ENCODE data around the gene ZNF611. TPM values are rescaled to one million over a fixed set of nuclear protein-coding genes. Genes with fewer than 3 reads are reported as not detected.
"Not testable (repeated sequence)": the region's sequence is repeated elsewhere in the genome, so short reads cannot be mapped to it uniquely, and the experiment has no call there.

Gene ZNF611
- polyA plus RNA-seq, 2 of the 4 experiments (the other 2 are of a cell fraction): 4.1 to 5.6 TPM

GRCh38 chr19:52685811-52686210 lies 49.0 kb downstream of the ZNF611 start:
- CTCF ChIA-PET: interaction anchor here (1.1 kb wide), 1 partner anchor 11 kb away, joined by 3 read pairs; no protein-coding TSS in a partner anchor
- Histone ChIP-seq H3K9me3 (peaks cover 25% of the 10 kb centered on the region), H3K4me2 (no peak overlapping the region), H3K4me1 (no peaks in the 10 kb centered on the region), H3K4me3 (no peak overlapping the region), H3K27ac (no peak overlapping the region)
- no peak for ATAC-seq
- DNase-seq (ENCODE audit: low read depth in 1 of 2, low spot score in 1 of 2): no peak
- POLR2A ChIA-PET: no interaction called here
- FAIRE-seq: no peak
- 34% methylated on average over 1 of the region's 1 CpG for WGBS (ENCODE audit: missing lambda C conversion rate)
- no peak for TF ChIP-seq JUN (IDR thresholded peaks at IDR 0.05)
- TF ChIP-seq MAZ (IDR thresholded peaks at IDR 0.05; ENCODE audit: borderline replicate concordance, low read depth, low read length): no peak
- no peak for TF ChIP-seq BCL3 (IDR thresholded peaks at IDR 0.05)
- TF ChIP-seq RAD21 (conservative IDR thresholded peaks at IDR 0.05 in 1 of 2, IDR thresholded peaks at IDR 0.05 in 1 of 2): no peak
- TF ChIP-seq FOSB (CRISPR knock-in tag; IDR thresholded peaks at IDR 0.05): no peak
- no peak for TF ChIP-seq CTCF (IDR thresholded peaks at IDR 0.05)
- no peak for TF ChIP-seq CHD4 (IDR thresholded peaks at IDR 0.05; ENCODE audit: borderline replicate concordance)

GRCh38 chr19:52681216-52681615 lies 53.6 kb downstream of the ZNF611 start:
- FAIRE-seq; ATAC-seq; CTCF ChIA-PET; H3K4me1 ChIP-seq; H3K27ac ChIP-seq; POLR2A ChIA-PET; H3K4me3 ChIP-seq; H3K4me2 ChIP-seq; DNase-seq (ENCODE audit: low read depth in 1 of 2, low spot score in 1 of 2): not testable (repeated sequence)
- H3K9me3 ChIP-seq: peaks cover 30% of the 10 kb centered on the region
- WGBS (ENCODE audit: missing lambda C conversion rate): 0% methylated on average over 1 of the region's 1 CpG

GRCh38 chr19:52679598-52679997 lies 55.2 kb downstream of the ZNF611 start:
- Histone ChIP-seq H3K9me3 (peaks cover 29% of the 10 kb centered on the region), H3K4me2 (no peak overlapping the region), H3K4me1 (no peaks in the 10 kb centered on the region), H3K27ac (no peak overlapping the region), H3K4me3 (no peak overlapping the region)
- FAIRE-seq (no peak), ATAC-seq (no peak), DNase-seq (ENCODE audit: low read depth in 1 of 2, low spot score in 1 of 2) (no peak)
- TF ChIP-seq HMGXB4 (CRISPR knock-in tag; IDR thresholded peaks at IDR 0.05; ENCODE audit: borderline replicate concordance) (no peak), HEYL (CRISPR knock-in tag; IDR thresholded peaks at IDR 0.05) (no peak), RCOR1 (IDR thresholded peaks at IDR 0.05; ENCODE audit: low read depth, low read length) (no peak), USF2 (IDR thresholded peaks at IDR 0.05) (no peak), EP300 (IDR thresholded peaks at IDR 0.05) (no peak), FOSL2 (IDR thresholded peaks at IDR 0.05) (no peak), FOSL2 (CRISPR knock-in tag; IDR thresholded peaks at IDR 0.05) (no peak), ZSCAN20 (CRISPR knock-in tag; IDR thresholded peaks at IDR 0.05) (no peak), ZNF302 (CRISPR knock-in tag; IDR thresholded peaks at IDR 0.05) (no peak), MAFK (IDR thresholded peaks at IDR 0.05; ENCODE audit: partially characterized antibody) (no peak), TP53 (CRISPR knock-in tag; IDR thresholded peaks at IDR 0.05) (no peak), NFE2L2 (conservative IDR thresholded peaks at IDR 0.05; ENCODE audit: low read length) (no peak), E2F6 (IDR thresholded peaks at IDR 0.05; ENCODE audit: borderline replicate concordance, low read depth) (no peak), CBX8 (IDR thresholded peaks at IDR 0.05) (no peak)
- ChIA-PET POLR2A (no interaction called here), CTCF (no interaction called here)
- WGBS (ENCODE audit: missing lambda C conversion rate): 8% methylated on average over 5 of the region's 5 CpGs
